ENCODE data around the gene RALGPS2.

- TF ChIP-seq CTCF (IDR thresholded peaks at IDR 0.05) = no peak
- no peak for TF ChIP-seq POLR2AphosphoS5 (IDR thresholded peaks at IDR 0.05)
- TF ChIP-seq POLR2A (IDR thresholded peaks at IDR 0.05) = no peak
Measured at GRCh38 chr1:178810585-178810984, 85.5 kb downstream of the RALGPS2 start.

Measured in upper lobe of left lung (tissue), 4 donors.